Choroid plexus epithelial cell (primary cell): ENCODE results near the gene TCN1.
"Not testable (repeated sequence)": the region's sequence is repeated elsewhere in the genome, so short reads cannot be mapped to it uniquely, and the experiment has no call there.

Experiments used
- DNase-seq: peaks from one replicate; pipeline ENCODE4 v3.0.0-alpha.2; 2010; ENCODE audit warnings: low read depth
- H3K4me3 ChIP-seq: 2 replicates; pipeline ENCODE4 v1.5.1; 2011; ENCODE audit warnings: low read depth, mild to moderate bottlenecking, control low read depth, low read length, moderate library complexity
- CTCF ChIP-seq: conservative IDR thresholded peaks from 2 replicates; pipeline ENCODE4 v1.5.1; 2011; ENCODE audit warnings: low read depth, mild to moderate bottlenecking, control low read depth, inconsistent platforms, low read length, moderate library complexity

Gene TCN1

GRCh38 chr11:59857439-59858434 is 8.6 kb downstream of the TCN1 start:
- DNase-seq = no peak

GRCh38 chr11:59854871-59855270 is 11.4 kb downstream of the TCN1 start:
- TF ChIP-seq CTCF = no peak
- DNase-seq = no peak
- no peak overlapping the region for H3K4me3 ChIP-seq

More at GRCh38 chr11:59857439-59858434, 8.6 kb downstream of the TCN1 start:
- no peak overlapping the region for H3K4me3 ChIP-seq
- TF ChIP-seq CTCF = no peak

GRCh38 chr11:59851416-59851815 is 14.9 kb downstream of the TCN1 start:
- not testable (repeated sequence) for H3K4me3 ChIP-seq, DNase-seq

DNA sequence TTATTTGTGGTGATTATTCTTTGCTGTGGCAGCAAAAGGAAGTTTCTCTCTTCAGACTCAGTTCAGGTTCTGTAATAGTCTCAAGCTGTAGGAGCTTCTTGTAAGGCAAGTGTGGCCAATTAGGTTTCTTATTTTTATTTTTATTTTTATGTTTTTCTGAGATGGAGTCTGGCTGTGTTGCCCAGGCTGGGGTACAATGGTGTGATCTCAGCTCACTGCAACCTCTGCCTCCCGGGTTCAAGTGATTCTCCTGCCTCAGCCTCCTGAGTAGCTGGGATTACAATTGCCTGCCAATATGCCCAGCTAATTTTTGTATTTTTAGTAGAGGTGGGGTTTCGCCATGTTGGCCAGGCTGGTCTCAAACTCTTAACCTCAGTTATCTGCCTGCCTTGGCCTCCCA is 16.7 kb downstream of the TCN1 start:
- not testable (repeated sequence) for H3K4me3 ChIP-seq, DNase-seq

DNA sequence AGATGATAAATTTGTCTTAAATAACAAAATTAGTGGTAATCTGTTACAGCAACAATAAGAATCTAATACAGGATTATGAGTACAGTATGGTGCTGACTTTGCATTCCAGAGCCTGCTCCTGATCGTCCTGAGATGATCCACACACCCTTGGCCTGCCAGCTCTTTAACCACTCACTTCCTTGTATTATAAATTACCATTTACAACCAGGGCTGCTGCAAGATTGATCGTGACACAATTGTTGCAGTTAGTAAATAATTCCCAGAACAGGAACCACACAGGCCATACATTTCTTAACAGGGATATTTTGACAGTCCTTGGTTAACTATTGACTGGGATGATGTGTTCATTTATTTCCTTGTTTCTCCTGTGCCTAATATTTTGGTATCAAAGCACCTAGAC is 17.2 kb downstream of the TCN1 start:
- H3K4me3 ChIP-seq = no peak overlapping the region
- TF ChIP-seq CTCF = no peak
- no peak for DNase-seq

- H3K4me3 ChIP-seq, DNase-seq: not testable (repeated sequence)
These were observed 17.8 kb downstream of the TCN1 start for GRCh38 chr11:59848439-59848838.

GRCh38 chr11:59847626-59848025 is 18.7 kb downstream of the TCN1 start:
- DNase-seq = no peak
- H3K4me3 ChIP-seq = no peak overlapping the region
- TF ChIP-seq CTCF = no peak

- no peak overlapping the region for H3K4me3 ChIP-seq
- no peak for DNase-seq
- TF ChIP-seq CTCF = no peak
These were observed 19.7 kb downstream of the TCN1 start for GRCh38 chr11:59846556-59846955.
